ENCODE measurements around the gene GAB2. TPM values are rescaled to one million over a fixed set of nuclear protein-coding genes. Genes with fewer than 3 reads are reported as not detected.
A peak's percentile ranks its signal among the peaks of the same experiment; 100 is the strongest.

Gene GAB2
- total and polyA plus RNA-seq, 2 of the 13 experiments (the other 11 are each of a cell fraction or from before 2014, with no cell fraction given): 4.1 to 8.6 TPM

GRCh38 chr11:78188286-78189173 is 229.1 kb downstream of the GAB2 start, which contains the start of the genes KCTD21 and USP35 (continued):
- peak; percentile 51 for TF ChIP-seq BCL3 (CRISPR knock-in tag; IDR thresholded peaks at IDR 0.05)
- TF ChIP-seq RXRB (CRISPR knock-in tag; IDR thresholded peaks at IDR 0.05; ENCODE audit: borderline replicate concordance): peak; percentile 54
- TF ChIP-seq MATR3 (CRISPR knock-in tag; IDR thresholded peaks at IDR 0.05): no peak
- no peak for TF ChIP-seq FOXO4 (CRISPR knock-in tag; conservative IDR thresholded peaks at IDR 0.05)
- TF ChIP-seq ZNF3 (CRISPR knock-in tag; IDR thresholded peaks at IDR 0.05): peak; percentile 76
- TF ChIP-seq TCF12 (IDR thresholded peaks at IDR 0.05): no peak
- TF ChIP-seq TCF12 (CRISPR knock-in tag; IDR thresholded peaks at IDR 0.05): 0 out of 2 replicates have a peak, but pooled peaks have one; percentile 48
- peak; percentile 17; the same call in 1 of the 2 replicates for TF ChIP-seq GABPA (IDR thresholded peaks at IDR 0.05; ENCODE audit: low read depth, low read length)
- peak; percentile 75 for TF ChIP-seq GABPA (CRISPR knock-in tag; IDR thresholded peaks at IDR 0.05; ENCODE audit: low read depth)
- TF ChIP-seq KDM5B (CRISPR knock-in tag; IDR thresholded peaks at IDR 0.05; ENCODE audit: borderline replicate concordance): peak; percentile 73; the same call in 1 of the 2 replicates
- peak; percentile 97 for TF ChIP-seq ADNP (CRISPR knock-in tag; IDR thresholded peaks at IDR 0.05)
- peak; percentile 78 for TF ChIP-seq PPARG (CRISPR knock-in tag; conservative IDR thresholded peaks at IDR 0.05)
- TF ChIP-seq ZNF710 (CRISPR knock-in tag; IDR thresholded peaks at IDR 0.05; ENCODE audit: borderline replicate concordance): peak; percentile 18; the same call in 1 of the 2 replicates
- TF ChIP-seq TERF1 (CRISPR knock-in tag; IDR thresholded peaks at IDR 0.05): no peak
- TF ChIP-seq SOX5 (CRISPR knock-in tag; IDR thresholded peaks at IDR 0.05; ENCODE audit: borderline replicate concordance): peak; percentile 31; the same call in 1 of the 2 replicates
- TF ChIP-seq IKZF5 (CRISPR knock-in tag; IDR thresholded peaks at IDR 0.05): 0 out of 2 replicates have a peak, but pooled peaks have one; percentile 55
- TF ChIP-seq NFE2L2 (IDR thresholded peaks at IDR 0.05; ENCODE audit: low read length): no peak
- peak; percentile 61 for TF ChIP-seq FOXK1 (CRISPR knock-in tag; IDR thresholded peaks at IDR 0.05; ENCODE audit: borderline replicate concordance, low read depth)
- 0 out of 2 replicates have a peak, but pooled peaks have one; percentile 31 for TF ChIP-seq ETV6 (CRISPR knock-in tag; conservative IDR thresholded peaks at IDR 0.05)
- 0 out of 2 replicates have a peak, but pooled peaks have one; percentile 9 for TF ChIP-seq CEBPB (IDR thresholded peaks at IDR 0.05; ENCODE audit: borderline replicate concordance, low read depth, low read length)
- no peak for TF ChIP-seq CSRNP2 (CRISPR knock-in tag; conservative IDR thresholded peaks at IDR 0.05; ENCODE audit: low read depth)
